HEK293T (cell line): Measurements from ENCODE around the gene APBA2.

Source experiments
- CTCF ChIA-PET: fragments of 350-600 bp; formaldehyde crosslinking; extraction: SDS; loops from one replicate; lab custom pipeline; 2021; ENCODE audit warnings: antibody characterized with exemption, inconsistent platforms; lab: Yijun Ruan, JAX
- POLR2A ChIA-PET: fragments of 350-600 bp; formaldehyde crosslinking; extraction: SDS; loops from one replicate; lab custom pipeline; 2020; ENCODE audit warnings: antibody characterized with exemption, inconsistent platforms; lab: Yijun Ruan, JAX
- DNase-seq: peaks from one replicate; pipeline ENCODE4 v3.0.0; 2012; ENCODE audit warnings: mixed read lengths; ENCODE audit errors: extremely low spot score
- ARNT ChIP-seq: fragments of 450-650 bp; IDR thresholded peaks from 2 replicates; pipeline ENCODE4 v1.6.1; 2017; ENCODE audit warnings: mild to moderate bottlenecking
- BHLHE40 ChIP-seq: fragments of 450-650 bp; IDR thresholded peaks from 2 replicates; pipeline ENCODE4 v1.6.1; 2016; ENCODE audit warnings: mild to moderate bottlenecking, moderate library complexity, borderline replicate concordance
- CTBP1 ChIP-seq: fragments of 450-650 bp; IDR thresholded peaks from 2 replicates; pipeline ENCODE4 v1.6.1; 2016; ENCODE audit warnings: borderline replicate concordance
- ELF4 ChIP-seq: fragments of 450-650 bp; IDR thresholded peaks from 2 replicates; pipeline ENCODE4 v1.6.1; 2017; ENCODE audit warnings: antibody characterized with exemption
- FOXA1 ChIP-seq: fragments of 450-650 bp; IDR thresholded peaks from 2 replicates; pipeline ENCODE4 v1.6.1; 2016; ENCODE audit warnings: mild to moderate bottlenecking
- FOXK2 ChIP-seq: fragments of 450-650 bp; IDR thresholded peaks from 2 replicates; pipeline ENCODE4 v1.6.1; 2016; ENCODE audit warnings: mild to moderate bottlenecking
- FOXM1 ChIP-seq: fragments of 450-650 bp; IDR thresholded peaks from 2 replicates; pipeline ENCODE4 v1.6.1; 2017; ENCODE audit warnings: mild to moderate bottlenecking, borderline replicate concordance
- HDGF ChIP-seq: fragments of 450-650 bp; IDR thresholded peaks from 2 replicates; pipeline ENCODE4 v1.6.1; 2017; ENCODE audit warnings: antibody characterized with exemption, borderline replicate concordance
- L3MBTL2 ChIP-seq: fragments of 450-650 bp; conservative IDR thresholded peaks from 2 replicates; pipeline ENCODE4 v1.6.1; 2016; ENCODE audit warnings: mild to moderate bottlenecking
- LEF1 ChIP-seq: fragments of 450-650 bp; IDR thresholded peaks from 2 replicates; pipeline ENCODE4 v1.6.1; 2017; ENCODE audit warnings: mild to moderate bottlenecking, borderline replicate concordance
- NFRKB ChIP-seq: fragments of 450-650 bp; IDR thresholded peaks from 2 replicates; pipeline ENCODE4 v1.6.1; 2016; ENCODE audit warnings: mild to moderate bottlenecking, moderate library complexity
- SP1 ChIP-seq: fragments of 450-650 bp; IDR thresholded peaks from 2 replicates; pipeline ENCODE4 v1.6.1; 2017
- SUZ12 ChIP-seq: fragments of 450-650 bp; IDR thresholded peaks from 2 replicates; pipeline ENCODE4 v1.6.1; 2016; ENCODE audit warnings: mild to moderate bottlenecking
- TARDBP ChIP-seq: fragments of 450-650 bp; IDR thresholded peaks from 2 replicates; pipeline ENCODE4 v1.6.1; 2016
- ZNF384 ChIP-seq: fragments of 450-650 bp; IDR thresholded peaks from 2 replicates; pipeline ENCODE4 v1.6.1; 2016
- TF ChIP-seq, protein P1 (sequence below): fragments of 450-650 bp; IDR thresholded peaks from 2 replicates; pipeline ENCODE4 v1.6.1; 2016

Gene APBA2

DNA sequence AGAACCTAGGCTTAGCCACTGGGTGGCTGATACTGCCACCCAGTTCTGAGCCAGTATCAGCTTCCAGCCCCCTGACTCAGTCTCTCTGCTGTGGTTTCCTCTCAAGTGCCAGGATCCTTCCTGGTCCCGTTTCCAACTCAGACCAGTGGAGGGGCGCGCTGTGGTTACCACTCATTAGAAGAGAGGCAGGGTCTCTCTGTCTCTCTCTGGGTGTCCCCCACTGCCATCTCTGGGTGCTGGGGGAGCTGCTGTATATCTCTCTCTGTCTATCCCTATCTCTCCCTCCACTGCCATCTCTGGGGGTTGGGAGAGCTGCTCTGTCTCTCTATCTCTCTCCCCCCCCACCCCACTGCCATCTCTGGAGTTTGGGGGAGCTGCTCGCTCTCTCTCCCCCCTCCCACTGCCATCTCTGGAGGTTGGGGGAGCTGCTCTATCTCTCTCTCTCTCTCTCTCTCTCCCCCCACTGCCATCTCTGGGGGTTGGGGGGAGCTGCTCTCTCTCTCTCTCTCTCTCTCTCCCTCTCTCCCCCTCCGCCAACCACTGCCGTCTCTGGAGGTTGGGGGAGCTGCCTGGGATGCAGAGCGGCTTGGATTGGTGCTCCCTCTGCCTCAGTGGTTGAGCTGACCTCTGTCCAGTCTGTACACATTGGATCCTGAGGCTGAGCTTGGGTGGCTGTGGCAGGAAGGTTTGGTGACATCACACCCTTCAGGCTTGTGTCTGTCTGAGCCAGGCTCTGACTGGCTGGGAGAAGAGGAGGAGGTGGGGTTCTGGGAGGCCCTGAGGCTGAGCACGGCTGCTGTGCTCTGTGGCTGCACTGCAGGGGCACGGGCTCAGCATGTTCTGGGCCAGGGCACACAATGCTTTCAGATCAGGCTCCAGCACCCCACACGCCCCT, 98.9 kb downstream of the APBA2 start:
- POLR2A ChIA-PET, result no interaction called here
- CTCF ChIA-PET, result interaction anchor here (0.7 kb wide), 1 partner anchor 109 kb away, joined by 3 read pairs; no protein-coding TSS in a partner anchor
- no peak for DNase-seq
- TF ChIP-seq ARNT (no peak), HDGF (no peak), ZNF384 (no peak), BHLHE40 (no peak), FOXK2 (no peak), ELF4 (no peak), NFRKB (no peak), FOXA1 (no peak), TARDBP (no peak), SP1 (no peak), SUZ12 (no peak), CTBP1 (no peak)
- TF ChIP-seq, protein P1, sequence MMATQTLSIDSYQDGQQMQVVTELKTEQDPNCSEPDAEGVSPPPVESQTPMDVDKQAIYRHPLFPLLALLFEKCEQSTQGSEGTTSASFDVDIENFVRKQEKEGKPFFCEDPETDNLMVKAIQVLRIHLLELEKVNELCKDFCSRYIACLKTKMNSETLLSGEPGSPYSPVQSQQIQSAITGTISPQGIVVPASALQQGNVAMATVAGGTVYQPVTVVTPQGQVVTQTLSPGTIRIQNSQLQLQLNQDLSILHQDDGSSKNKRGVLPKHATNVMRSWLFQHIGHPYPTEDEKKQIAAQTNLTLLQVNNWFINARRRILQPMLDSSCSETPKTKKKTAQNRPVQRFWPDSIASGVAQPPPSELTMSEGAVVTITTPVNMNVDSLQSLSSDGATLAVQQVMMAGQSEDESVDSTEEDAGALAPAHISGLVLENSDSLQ, result no peak

- no peak for DNase-seq
- ChIA-PET CTCF (interaction anchor here (0.7 kb wide), 1 partner anchor 108 kb away, joined by 3 read pairs; no protein-coding TSS in a partner anchor), POLR2A (no interaction called here)
- TF ChIP-seq, protein P1, result no peak
- no peak for TF ChIP-seq FOXM1
- no peak for TF ChIP-seq CTBP1
- TF ChIP-seq SP1, result no peak
- TF ChIP-seq BHLHE40, result no peak
- no peak for TF ChIP-seq FOXK2
- TF ChIP-seq SUZ12, result no peak
- no peak for TF ChIP-seq NFRKB
- TF ChIP-seq LEF1, result no peak
- no peak for TF ChIP-seq ZNF384
Observed at GRCh38 chr15:28985316-28985645, 99.5 kb downstream of the APBA2 start.

GRCh38 chr15:28985691-28986090, 99.9 kb downstream of the APBA2 start:
- CTCF ChIA-PET, result no interaction called here

DNA sequence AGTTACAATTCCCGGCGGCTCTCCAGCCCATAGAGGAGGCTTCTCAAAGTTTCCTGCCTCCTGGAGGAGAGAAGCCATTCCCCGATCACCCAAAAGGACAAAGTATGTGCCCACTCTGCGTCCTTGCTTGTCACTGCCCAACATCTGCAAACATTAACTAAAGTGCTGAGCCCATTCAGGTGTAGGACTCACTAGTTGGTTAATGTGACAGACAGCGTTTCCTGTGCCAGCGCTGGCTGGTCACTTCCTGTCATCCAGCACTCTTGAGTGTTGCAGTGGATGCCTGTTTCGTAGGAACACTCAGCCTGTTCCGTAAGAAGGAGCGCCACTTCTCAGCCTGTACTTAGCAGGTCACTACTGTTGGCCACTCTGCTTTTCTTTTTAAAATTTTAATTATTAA, 100.3 kb downstream of the APBA2 start:
- DNase-seq, result no peak
- CTCF ChIA-PET, result no interaction called here
- TF ChIP-seq ZNF384, result no peak
- no peak for TF ChIP-seq FOXK2
- no peak for TF ChIP-seq SP1
- no peak for TF ChIP-seq LEF1
- TF ChIP-seq CTBP1, result no peak
- no peak for TF ChIP-seq SUZ12
- no peak for TF ChIP-seq HDGF
- TF ChIP-seq FOXA1, result no peak
- POLR2A ChIA-PET, result no interaction called here

More at GRCh38 chr15:28985691-28986090, 99.9 kb downstream of the APBA2 start:
- TF ChIP-seq ARNT (no peak), SP1 (no peak), LEF1 (no peak), HDGF (no peak), BHLHE40 (no peak), NFRKB (no peak), FOXA1 (no peak), ZNF384 (no peak), CTBP1 (no peak), FOXK2 (no peak), L3MBTL2 (no peak)
- TF ChIP-seq, protein P1, result no peak
- POLR2A ChIA-PET, result no interaction called here
- no peak for DNase-seq

- POLR2A ChIA-PET, result no interaction called here
- CTCF ChIA-PET, result no interaction called here
- TF ChIP-seq LEF1, result no peak
- TF ChIP-seq ARNT, result no peak
- no peak for TF ChIP-seq BHLHE40
- no peak for TF ChIP-seq TARDBP
- TF ChIP-seq FOXM1, result no peak
- no peak for TF ChIP-seq SUZ12
- TF ChIP-seq NFRKB, result no peak
- DNase-seq, result no peak
Observed at GRCh38 chr15:28986726-28987125, 101.0 kb downstream of the APBA2 start.

- no peak for TF ChIP-seq TARDBP
- TF ChIP-seq FOXA1, result no peak
- TF ChIP-seq SUZ12, result no peak
- TF ChIP-seq ZNF384, result no peak
- no peak for TF ChIP-seq NFRKB
- TF ChIP-seq BHLHE40, result no peak
- no peak for TF ChIP-seq ELF4
- TF ChIP-seq SP1, result no peak
- no peak for TF ChIP-seq HDGF
- TF ChIP-seq L3MBTL2, result no peak
- no peak for TF ChIP-seq FOXM1
- TF ChIP-seq ARNT, result no peak
- TF ChIP-seq, protein P1, result no peak
- TF ChIP-seq FOXK2, result no peak
- no peak for TF ChIP-seq CTBP1
- no peak for TF ChIP-seq LEF1
- ChIA-PET CTCF (no interaction called here), POLR2A (no interaction called here)
- no peak for DNase-seq
Observed at GRCh38 chr15:28987337-28987736, 101.6 kb downstream of the APBA2 start.
